ENCODE data around the gene IQSEC1.
A peak's percentile ranks its signal among the peaks of the same experiment; 100 is the strongest.

The IQSEC1 gene

GRCh38 chr3:13015286-13016082, 57.7 kb downstream of the IQSEC1 start:
- H3K36me3 ChIP-seq (replicated peaks in 1 of 2; ENCODE audit: control insufficient read depth in 2 of 2, insufficient read depth in 2 of 2, low read length in 2 of 2), result no peaks in the 10 kb centered on the region
- peaks cover 45 to 48% of the 10 kb centered on the region in 2 donors for H3K4me1 ChIP-seq (ENCODE audit: control insufficient read depth in 2 of 2, insufficient read depth in 1 of 2, low read depth in 1 of 2, low read length in 2 of 2)
- no peak overlapping the region for H3K4me2 ChIP-seq (ENCODE audit: insufficient read depth, low read length, poor library complexity, severe bottlenecking)
- peak overlapping the region; percentile 41 for H2BK15ac ChIP-seq (ENCODE audit: low read length)
- no peak overlapping the region for H2AFZ ChIP-seq (ENCODE audit: low read length)
- H3K9me3 ChIP-seq (replicated peaks in 1 of 2; ENCODE audit: control insufficient read depth in 2 of 2, insufficient read depth in 1 of 2, low read depth in 1 of 2, low read length in 2 of 2), result no peaks in the 10 kb centered on the region
- WGBS, 2 donors (ENCODE audit: extremely low coverage in 2 of 2, insufficient read length in 2 of 2, insufficient replicate concordance in 1 of 2), result no CpG with 5 or more reads among the region's 18 CpGs
- DNase-seq (ENCODE audit: low spot score), result no peak
- peak overlapping the region; percentile 91 for H2AK5ac ChIP-seq (ENCODE audit: low read depth, low read length)
- no peak overlapping the region for H3K4me3 ChIP-seq (ENCODE audit: low read length in 2 of 2)
- peak overlapping the region; percentile 15 for H3K14ac ChIP-seq (ENCODE audit: low read length)
- H3K23ac ChIP-seq (ENCODE audit: low read depth, low read length, poor library complexity), result no peak overlapping the region
- peak overlapping the region; percentile 38 for H4K91ac ChIP-seq (ENCODE audit: low read depth, low read length, poor library complexity)
- peaks cover 3% of the 10 kb centered on the region for H3K79me1 ChIP-seq (ENCODE audit: low read depth, low read length)
- no peak overlapping the region for H3K27ac ChIP-seq (replicated peaks; ENCODE audit: low read length)
- H4K8ac ChIP-seq (ENCODE audit: low read depth, low read length), result no peak overlapping the region
- H3K9ac ChIP-seq (ENCODE audit: low read depth, low read length, poor library complexity), result no peak overlapping the region
- H2BK5ac ChIP-seq (ENCODE audit: low read length), result peak overlapping the region; percentile 40
- no peaks in the 10 kb centered on the region for H3K27me3 ChIP-seq (ENCODE audit: control insufficient read depth in 3 of 3, insufficient read depth in 3 of 3, low read depth in 1 of 3, low read length in 3 of 3)
- H2BK12ac ChIP-seq (ENCODE audit: low read length), result no peak overlapping the region
- H3K4ac ChIP-seq (ENCODE audit: low read length), result peak overlapping the region; percentile 13
- H3K18ac ChIP-seq (ENCODE audit: low read length), result peak overlapping the region; percentile 89
- no peak overlapping the region for H2BK120ac ChIP-seq (ENCODE audit: low read depth, low read length)

GRCh38 chr3:13014755-13015285, 58.4 kb downstream of the IQSEC1 start:
- WGBS, 2 donors (ENCODE audit: extremely low coverage in 2 of 2, insufficient read length in 2 of 2, insufficient replicate concordance in 1 of 2), result no CpG with 5 or more reads among the region's 6 CpGs
- Histone ChIP-seq H3K4me1 (ENCODE audit: control insufficient read depth in 2 of 2, insufficient read depth in 1 of 2, low read depth in 1 of 2, low read length in 2 of 2) (peaks cover 44 to 47% of the 10 kb centered on the region in 2 donors), H3K9me3 (replicated peaks in 1 of 2; ENCODE audit: control insufficient read depth in 2 of 2, insufficient read depth in 1 of 2, low read depth in 1 of 2, low read length in 2 of 2) (no peaks in the 10 kb centered on the region), H3K18ac (ENCODE audit: low read length) (peak overlapping the region; percentile 20), H3K9ac (ENCODE audit: low read depth, low read length, poor library complexity) (peak overlapping the region; percentile 2), H2BK12ac (ENCODE audit: low read length) (no peak overlapping the region), H3K4me3 (ENCODE audit: low read length in 2 of 2) (no peak overlapping the region), H2BK15ac (ENCODE audit: low read length) (peak overlapping the region; percentile 41), H2AK5ac (ENCODE audit: low read depth, low read length) (peak overlapping the region; percentile 91), H3K27me3 (ENCODE audit: control insufficient read depth in 3 of 3, insufficient read depth in 3 of 3, low read depth in 1 of 3, low read length in 3 of 3) (no peaks in the 10 kb centered on the region), H4K91ac (ENCODE audit: low read depth, low read length, poor library complexity) (peak overlapping the region; percentile 38), H3K36me3 (replicated peaks in 1 of 2; ENCODE audit: control insufficient read depth in 2 of 2, insufficient read depth in 2 of 2, low read length in 2 of 2) (no peaks in the 10 kb centered on the region), H3K23ac (ENCODE audit: low read depth, low read length, poor library complexity) (peak overlapping the region; percentile 28), H2BK120ac (ENCODE audit: low read depth, low read length) (no peak overlapping the region), H3K79me1 (ENCODE audit: low read depth, low read length) (peaks cover 3% of the 10 kb centered on the region), H3K4ac (ENCODE audit: low read length) (peak overlapping the region; percentile 13), H3K27ac (replicated peaks; ENCODE audit: low read length) (no peak overlapping the region), H2BK5ac (ENCODE audit: low read length) (no peak overlapping the region), H3K4me2 (ENCODE audit: insufficient read depth, low read length, poor library complexity, severe bottlenecking) (no peak overlapping the region), H4K8ac (ENCODE audit: low read depth, low read length) (no peak overlapping the region), H3K14ac (ENCODE audit: low read length) (no peak overlapping the region), H2AFZ (ENCODE audit: low read length) (no peak overlapping the region)
- no peak for DNase-seq (ENCODE audit: low spot score)

GRCh38 chr3:13013994-13014754, 59.1 kb downstream of the IQSEC1 start:
- peaks cover 40 to 41% of the 10 kb centered on the region in 2 donors for H3K4me1 ChIP-seq (ENCODE audit: control insufficient read depth in 2 of 2, insufficient read depth in 1 of 2, low read depth in 1 of 2, low read length in 2 of 2)
- H3K36me3 ChIP-seq (replicated peaks in 1 of 2; ENCODE audit: control insufficient read depth in 2 of 2, insufficient read depth in 2 of 2, low read length in 2 of 2), result no peaks in the 10 kb centered on the region
- peak overlapping the region; percentile 49 for H3K18ac ChIP-seq (ENCODE audit: low read length)
- H2BK5ac ChIP-seq (ENCODE audit: low read length), result no peak overlapping the region
- H3K4me3 ChIP-seq (ENCODE audit: low read length in 2 of 2), result no peak overlapping the region
- H3K9me3 ChIP-seq (replicated peaks in 1 of 2; ENCODE audit: control insufficient read depth in 2 of 2, insufficient read depth in 1 of 2, low read depth in 1 of 2, low read length in 2 of 2), result no peaks in the 10 kb centered on the region
- H3K79me1 ChIP-seq (ENCODE audit: low read depth, low read length), result peaks cover 3% of the 10 kb centered on the region
- peak overlapping the region; percentile 39 for H2BK15ac ChIP-seq (ENCODE audit: low read length)
- peak overlapping the region; percentile 91 for H2AK5ac ChIP-seq (ENCODE audit: low read depth, low read length)
- peak overlapping the region; percentile 85 for H2BK12ac ChIP-seq (ENCODE audit: low read length)
- H4K8ac ChIP-seq (ENCODE audit: low read depth, low read length), result no peak overlapping the region
- no peak overlapping the region for H2AFZ ChIP-seq (ENCODE audit: low read length)
- no peak overlapping the region for H3K9ac ChIP-seq (ENCODE audit: low read depth, low read length, poor library complexity)
- no peaks in the 10 kb centered on the region for H3K27me3 ChIP-seq (ENCODE audit: control insufficient read depth in 3 of 3, insufficient read depth in 3 of 3, low read depth in 1 of 3, low read length in 3 of 3)
- no peak overlapping the region for H3K4ac ChIP-seq (ENCODE audit: low read length)
- no CpG with 5 or more reads among the region's 7 CpGs for WGBS, 2 donors (ENCODE audit: extremely low coverage in 2 of 2, insufficient read length in 2 of 2, insufficient replicate concordance in 1 of 2)
- H2BK120ac ChIP-seq (ENCODE audit: low read depth, low read length), result no peak overlapping the region
- H3K14ac ChIP-seq (ENCODE audit: low read length), result no peak overlapping the region
- no peak for DNase-seq (ENCODE audit: low spot score)
- no peak overlapping the region for H3K23ac ChIP-seq (ENCODE audit: low read depth, low read length, poor library complexity)
- H3K27ac ChIP-seq (replicated peaks; ENCODE audit: low read length), result no peak overlapping the region
- H4K91ac ChIP-seq (ENCODE audit: low read depth, low read length, poor library complexity), result no peak overlapping the region
- no peak overlapping the region for H3K4me2 ChIP-seq (ENCODE audit: insufficient read depth, low read length, poor library complexity, severe bottlenecking)

GRCh38 chr3:13013566-13013965, 59.7 kb downstream of the IQSEC1 start:
- H2AK5ac ChIP-seq (ENCODE audit: low read depth, low read length), result peak overlapping the region; percentile 43
- no CpG with 5 or more reads among the region's 3 CpGs for WGBS, 2 donors (ENCODE audit: extremely low coverage in 2 of 2, insufficient read length in 2 of 2, insufficient replicate concordance in 1 of 2)
- no peak for DNase-seq (ENCODE audit: low spot score)

More at GRCh38 chr3:13013566-13013965, 59.7 kb downstream of the IQSEC1 start:
- no peak overlapping the region for H4K91ac ChIP-seq (ENCODE audit: low read depth, low read length, poor library complexity)
- H3K14ac ChIP-seq (ENCODE audit: low read length), result no peak overlapping the region
- H3K23ac ChIP-seq (ENCODE audit: low read depth, low read length, poor library complexity), result no peak overlapping the region
- H2AFZ ChIP-seq (ENCODE audit: low read length), result no peak overlapping the region
- no peak overlapping the region for H3K4ac ChIP-seq (ENCODE audit: low read length)
- H3K9ac ChIP-seq (ENCODE audit: low read depth, low read length, poor library complexity), result no peak overlapping the region
- no peaks in the 10 kb centered on the region for H3K36me3 ChIP-seq (replicated peaks in 1 of 2; ENCODE audit: control insufficient read depth in 2 of 2, insufficient read depth in 2 of 2, low read length in 2 of 2)
- no peak overlapping the region for H3K4me2 ChIP-seq (ENCODE audit: insufficient read depth, low read length, poor library complexity, severe bottlenecking)
- peaks cover 34 to 35% of the 10 kb centered on the region in 2 donors for H3K4me1 ChIP-seq (ENCODE audit: control insufficient read depth in 2 of 2, insufficient read depth in 1 of 2, low read depth in 1 of 2, low read length in 2 of 2)
- H3K79me1 ChIP-seq (ENCODE audit: low read depth, low read length), result peaks cover 3% of the 10 kb centered on the region
- peak overlapping the region; percentile 85 for H2BK12ac ChIP-seq (ENCODE audit: low read length)
- H3K27me3 ChIP-seq (ENCODE audit: control insufficient read depth in 3 of 3, insufficient read depth in 3 of 3, low read depth in 1 of 3, low read length in 3 of 3), result no peaks in the 10 kb centered on the region
- no peak overlapping the region for H3K27ac ChIP-seq (replicated peaks; ENCODE audit: low read length)
- H3K9me3 ChIP-seq (replicated peaks in 1 of 2; ENCODE audit: control insufficient read depth in 2 of 2, insufficient read depth in 1 of 2, low read depth in 1 of 2, low read length in 2 of 2), result no peaks in the 10 kb centered on the region
- no peak overlapping the region for H3K4me3 ChIP-seq (ENCODE audit: low read length in 2 of 2)
- H2BK5ac ChIP-seq (ENCODE audit: low read length), result no peak overlapping the region
- H2BK120ac ChIP-seq (ENCODE audit: low read depth, low read length), result no peak overlapping the region
- H3K18ac ChIP-seq (ENCODE audit: low read length), result peak overlapping the region; percentile 49
- H4K8ac ChIP-seq (ENCODE audit: low read depth, low read length), result no peak overlapping the region
- no peak overlapping the region for H2BK15ac ChIP-seq (ENCODE audit: low read length)
